ENCODE results near the gene KRT222. TPM values are rescaled to one million over a fixed set of nuclear protein-coding genes. Genes with fewer than 3 reads are reported as not detected.

The KRT222 gene
- total and polyA plus RNA-seq, 2 of the 13 experiments (the other 11 are each of a cell fraction or from before 2014, with no cell fraction given) = not detected

DNA sequence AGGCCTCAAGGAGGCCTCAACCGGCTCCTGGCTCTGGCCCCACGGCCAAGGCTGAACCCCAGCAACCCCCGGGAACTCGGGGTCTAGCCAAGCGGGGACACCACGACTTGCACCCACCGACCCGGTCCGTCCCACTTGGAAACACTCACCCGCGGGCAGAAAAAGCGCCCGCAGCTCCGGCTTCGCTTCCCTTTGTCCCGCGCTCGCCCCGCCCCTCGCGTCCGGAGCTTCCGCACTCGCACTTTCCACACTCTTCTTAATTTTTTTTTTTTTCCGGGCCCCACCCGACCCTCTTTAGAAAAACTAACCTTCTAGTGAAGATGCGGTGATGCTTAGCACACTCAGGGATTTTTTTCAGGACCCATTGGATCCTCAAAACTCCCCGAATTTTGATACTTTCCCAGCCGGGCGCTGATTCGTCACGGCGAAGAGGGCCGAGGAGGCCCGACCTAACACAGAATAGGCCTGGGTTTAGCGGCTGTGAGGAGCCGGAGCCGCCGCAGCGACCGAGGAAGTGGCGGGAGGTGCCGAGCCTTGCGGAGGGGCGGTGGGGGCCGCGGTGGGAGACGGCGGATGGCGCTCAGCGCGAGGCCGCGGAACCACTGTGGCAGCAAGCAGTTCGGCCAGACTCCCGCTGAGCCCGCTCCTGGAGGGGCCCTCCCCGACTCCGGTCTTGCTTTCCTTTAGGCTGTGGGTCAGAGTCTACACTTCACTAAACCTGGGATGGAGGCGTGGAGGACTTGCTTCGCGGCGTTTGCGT lies 17.2 kb downstream of the KRT222 start, which contains the start of gene SMARCE1 (continued):
- 0 out of 2 replicates have a peak, but pooled peaks have one; percentile 16 for TF ChIP-seq RFX5 (IDR thresholded peaks at IDR 0.05; ENCODE audit: low read depth, low read length)
- TF ChIP-seq, protein P1, sequence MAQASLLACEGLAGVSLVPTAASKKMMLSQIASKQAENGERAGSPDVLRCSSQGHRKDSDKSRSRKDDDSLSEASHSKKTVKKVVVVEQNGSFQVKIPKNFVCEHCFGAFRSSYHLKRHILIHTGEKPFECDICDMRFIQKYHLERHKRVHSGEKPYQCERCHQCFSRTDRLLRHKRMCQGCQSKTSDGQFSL (CRISPR knock-in tag; IDR thresholded peaks at IDR 0.05) = peak; percentile 70
- TF ChIP-seq, protein P2, sequence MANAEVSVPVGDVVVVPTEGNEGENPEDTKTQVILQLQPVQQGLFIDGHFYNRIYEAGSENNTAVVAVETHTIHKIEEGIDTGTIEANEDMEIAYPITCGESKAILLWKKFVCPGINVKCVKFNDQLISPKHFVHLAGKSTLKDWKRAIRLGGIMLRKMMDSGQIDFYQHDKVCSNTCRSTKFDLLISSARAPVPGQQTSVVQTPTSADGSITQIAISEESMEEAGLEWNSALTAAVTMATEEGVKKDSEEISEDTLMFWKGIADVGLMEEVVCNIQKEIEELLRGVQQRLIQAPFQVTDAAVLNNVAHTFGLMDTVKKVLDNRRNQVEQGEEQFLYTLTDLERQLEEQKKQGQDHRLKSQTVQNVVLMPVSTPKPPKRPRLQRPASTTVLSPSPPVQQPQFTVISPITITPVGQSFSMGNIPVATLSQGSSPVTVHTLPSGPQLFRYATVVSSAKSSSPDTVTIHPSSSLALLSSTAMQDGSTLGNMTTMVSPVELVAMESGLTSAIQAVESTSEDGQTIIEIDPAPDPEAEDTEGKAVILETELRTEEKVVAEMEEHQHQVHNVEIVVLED (CRISPR knock-in tag; IDR thresholded peaks at IDR 0.05; ENCODE audit: borderline replicate concordance) = peak; percentile 74; the same call in 1 of the 2 replicates
- no peak for TF ChIP-seq PHB2 (IDR thresholded peaks at IDR 0.05; ENCODE audit: partially characterized antibody)
- no peak for TF ChIP-seq RFX3 (CRISPR knock-in tag; IDR thresholded peaks at IDR 0.05)
- no peak for TF ChIP-seq CHD4 (IDR thresholded peaks at IDR 0.05; ENCODE audit: borderline replicate concordance, low read length)
- TF ChIP-seq FOXP1 (IDR thresholded peaks at IDR 0.05) = no peak
- TF ChIP-seq FOXP1 (CRISPR knock-in tag; IDR thresholded peaks at IDR 0.05) = 0 out of 2 replicates have a peak, but pooled peaks have one; percentile 8
- no peak for TF ChIP-seq ZNF451 (CRISPR knock-in tag; IDR thresholded peaks at IDR 0.05)
- TF ChIP-seq SOX5 (CRISPR knock-in tag; IDR thresholded peaks at IDR 0.05; ENCODE audit: borderline replicate concordance) = no peak
- TF ChIP-seq ZNF816 (CRISPR knock-in tag; IDR thresholded peaks at IDR 0.05; ENCODE audit: borderline replicate concordance) = peak; percentile 71; the same call in 1 of the 2 replicates
- no peak; the same call in none of the 2 replicates for TF ChIP-seq HOXA9 (CRISPR knock-in tag; IDR thresholded peaks at IDR 0.05; ENCODE audit: borderline replicate concordance)
- no peak for TF ChIP-seq SOX13 (IDR thresholded peaks at IDR 0.05)
- TF ChIP-seq SOX13 (CRISPR knock-in tag; conservative IDR thresholded peaks at IDR 0.05 in 1 of 2, IDR thresholded peaks at IDR 0.05 in 1 of 2) = 0 out of 4 replicates have a peak, but pooled peaks of 1 of the 2 experiments have one; percentile 2
- no peak for TF ChIP-seq HIVEP1 (CRISPR knock-in tag; IDR thresholded peaks at IDR 0.05)
- peak; percentile 53; the same call in 1 of the 2 replicates for TF ChIP-seq PHF21A (CRISPR knock-in tag; IDR thresholded peaks at IDR 0.05)
- peak; percentile 95 for TF ChIP-seq RBFOX2 (IDR thresholded peaks at IDR 0.05; ENCODE audit: low read depth, low read length)
- TF ChIP-seq, protein P3, sequence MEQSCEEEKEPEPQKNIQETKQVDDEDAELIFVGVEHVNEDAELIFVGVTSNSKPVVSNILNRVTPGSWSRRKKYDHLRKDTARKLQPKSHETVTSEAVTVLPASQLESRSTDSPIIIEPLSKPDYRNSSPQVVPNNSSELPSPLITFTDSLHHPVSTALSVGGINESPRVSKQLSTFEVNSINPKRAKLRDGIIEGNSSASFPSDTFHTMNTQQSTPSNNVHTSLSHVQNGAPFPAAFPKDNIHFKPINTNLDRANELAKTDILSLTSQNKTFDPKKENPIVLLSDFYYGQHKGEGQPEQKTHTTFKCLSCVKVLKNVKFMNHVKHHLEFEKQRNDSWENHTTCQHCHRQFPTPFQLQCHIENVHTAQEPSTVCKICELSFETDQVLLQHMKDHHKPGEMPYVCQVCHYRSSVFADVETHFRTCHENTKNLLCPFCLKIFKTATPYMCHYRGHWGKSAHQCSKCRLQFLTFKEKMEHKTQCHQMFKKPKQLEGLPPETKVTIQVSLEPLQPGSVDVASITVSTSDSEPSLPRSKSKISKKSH (CRISPR knock-in tag; IDR thresholded peaks at IDR 0.05; ENCODE audit: borderline replicate concordance) = peak; percentile 97
- TF ChIP-seq, protein P4, sequence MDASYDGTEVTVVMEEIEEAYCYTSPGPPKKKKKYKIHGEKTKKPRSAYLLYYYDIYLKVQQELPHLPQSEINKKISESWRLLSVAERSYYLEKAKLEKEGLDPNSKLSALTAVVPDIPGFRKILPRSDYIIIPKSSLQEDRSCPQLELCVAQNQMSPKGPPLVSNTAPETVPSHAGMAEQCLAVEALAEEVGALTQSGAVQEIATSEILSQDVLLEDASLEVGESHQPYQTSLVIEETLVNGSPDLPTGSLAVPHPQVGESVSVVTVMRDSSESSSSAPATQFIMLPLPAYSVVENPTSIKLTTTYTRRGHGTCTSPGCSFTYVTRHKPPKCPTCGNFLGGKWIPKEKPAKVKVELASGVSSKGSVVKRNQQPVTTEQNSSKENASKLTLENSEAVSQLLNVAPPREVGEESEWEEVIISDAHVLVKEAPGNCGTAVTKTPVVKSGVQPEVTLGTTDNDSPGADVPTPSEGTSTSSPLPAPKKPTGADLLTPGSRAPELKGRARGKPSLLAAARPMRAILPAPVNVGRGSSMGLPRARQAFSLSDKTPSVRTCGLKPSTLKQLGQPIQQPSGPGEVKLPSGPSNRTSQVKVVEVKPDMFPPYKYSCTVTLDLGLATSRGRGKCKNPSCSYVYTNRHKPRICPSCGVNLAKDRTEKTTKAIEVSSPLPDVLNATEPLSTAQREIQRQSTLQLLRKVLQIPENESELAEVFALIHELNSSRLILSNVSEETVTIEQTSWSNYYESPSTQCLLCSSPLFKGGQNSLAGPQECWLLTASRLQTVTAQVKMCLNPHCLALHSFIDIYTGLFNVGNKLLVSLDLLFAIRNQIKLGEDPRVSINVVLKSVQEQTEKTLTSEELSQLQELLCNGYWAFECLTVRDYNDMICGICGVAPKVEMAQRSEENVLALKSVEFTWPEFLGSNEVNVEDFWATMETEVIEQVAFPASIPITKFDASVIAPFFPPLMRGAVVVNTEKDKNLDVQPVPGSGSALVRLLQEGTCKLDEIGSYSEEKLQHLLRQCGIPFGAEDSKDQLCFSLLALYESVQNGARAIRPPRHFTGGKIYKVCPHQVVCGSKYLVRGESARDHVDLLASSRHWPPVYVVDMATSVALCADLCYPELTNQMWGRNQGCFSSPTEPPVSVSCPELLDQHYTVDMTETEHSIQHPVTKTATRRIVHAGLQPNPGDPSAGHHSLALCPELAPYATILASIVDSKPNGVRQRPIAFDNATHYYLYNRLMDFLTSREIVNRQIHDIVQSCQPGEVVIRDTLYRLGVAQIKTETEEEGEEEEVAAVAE (CRISPR knock-in tag; IDR thresholded peaks at IDR 0.05; ENCODE audit: borderline replicate concordance) = peak; percentile 60
- TF ChIP-seq ZNF589 (CRISPR knock-in tag; conservative IDR thresholded peaks at IDR 0.05) = no peak
- no peak for TF ChIP-seq NFE2L1 (CRISPR knock-in tag; IDR thresholded peaks at IDR 0.05; ENCODE audit: borderline replicate concordance)
- TF ChIP-seq KLF15 (CRISPR knock-in tag; IDR thresholded peaks at IDR 0.05; ENCODE audit: borderline replicate concordance) = peak; percentile 70; the same call in 1 of the 2 replicates

Measured in HepG2 (cell line).